Parathyroid adenoma (tissue), 2 donors: ENCODE results near the gene INSRR.

ENCODE experiments used
- H2AFZ ChIP-seq: fragments of 300-600 bp; sonication (generic); one replicate; pipeline ENCODE4 v1.7.0; 2017; ENCODE audit warnings: antibody characterized with exemption, mild to moderate bottlenecking
- H3K27ac ChIP-seq: fragments of 300-600 bp; sonication (generic); one replicate; pipeline ENCODE4 v1.7.0; 2017
- H3K27me3 ChIP-seq: fragments of 300-600 bp; sonication (generic); one replicate; pipeline ENCODE4 v1.7.0; 2017; ENCODE audit warnings: low read length; ENCODE audit not compliant: control insufficient read depth, insufficient read depth
- H3K36me3 ChIP-seq: fragments of 300-600 bp; sonication (generic); one replicate; pipeline ENCODE4 v1.7.0; 2017; ENCODE audit warnings: low read length; ENCODE audit not compliant: control insufficient read depth, insufficient read depth
- H3K4me1 ChIP-seq: fragments of 300-600 bp; sonication (generic); one replicate; pipeline ENCODE4 v1.7.0; 2017; ENCODE audit warnings: control low read depth
- H3K4me2 ChIP-seq: fragments of 300-600 bp; sonication (generic); one replicate; pipeline ENCODE4 v1.7.0; 2017; ENCODE audit warnings: low read length
- H3K4me3 ChIP-seq: fragments of 300-600 bp; sonication (generic); one replicate; pipeline ENCODE4 v1.7.0; 2017; ENCODE audit warnings: low read depth, low read length
- H3K79me2 ChIP-seq: fragments of 300-600 bp; sonication (generic); one replicate; pipeline ENCODE4 v1.7.0; 2017; ENCODE audit warnings: control low read depth
- H3K9ac ChIP-seq: fragments of 300-600 bp; sonication (generic); one replicate; pipeline ENCODE4 v1.7.0; 2017; ENCODE audit warnings: mild to moderate bottlenecking
- H3K9me3 ChIP-seq: fragments of 300-600 bp; sonication (generic); one replicate; pipeline ENCODE4 v1.7.0; 2017; ENCODE audit warnings: low read length; ENCODE audit not compliant: control insufficient read depth
- TF ChIP-seq, protein P1 (sequence below): fragments of 300-600 bp; sonication (generic); IDR thresholded peaks from one replicate; pipeline ENCODE4 v1.7.0; 2017; ENCODE audit warnings: antibody characterized with exemption, mild to moderate bottlenecking
- donor health status: primary hyperparathyroidism.

The INSRR gene

DNA sequence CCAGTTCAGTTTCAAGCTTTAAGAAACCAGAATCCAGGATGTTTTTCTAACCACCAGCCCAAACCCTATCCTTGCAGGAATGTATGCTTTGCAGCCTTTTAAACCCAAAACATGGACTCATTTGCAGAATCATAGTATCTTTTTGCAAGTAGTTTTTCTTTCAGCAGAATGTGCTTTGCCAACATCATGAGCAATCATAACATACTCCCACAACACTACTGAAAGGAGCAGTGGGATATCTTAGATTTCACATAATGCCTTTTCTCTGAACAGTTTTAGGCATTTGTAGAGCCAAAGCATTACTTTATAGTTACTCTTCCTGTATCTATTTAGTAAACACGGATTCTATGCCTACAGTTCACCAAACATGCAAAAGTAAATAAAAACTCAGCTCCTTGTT, 32.3 kb downstream of the INSRR start:
- H3K27ac ChIP-seq: no peak overlapping the region
- H2AFZ ChIP-seq: no peak overlapping the region
- TF ChIP-seq, protein P1, sequence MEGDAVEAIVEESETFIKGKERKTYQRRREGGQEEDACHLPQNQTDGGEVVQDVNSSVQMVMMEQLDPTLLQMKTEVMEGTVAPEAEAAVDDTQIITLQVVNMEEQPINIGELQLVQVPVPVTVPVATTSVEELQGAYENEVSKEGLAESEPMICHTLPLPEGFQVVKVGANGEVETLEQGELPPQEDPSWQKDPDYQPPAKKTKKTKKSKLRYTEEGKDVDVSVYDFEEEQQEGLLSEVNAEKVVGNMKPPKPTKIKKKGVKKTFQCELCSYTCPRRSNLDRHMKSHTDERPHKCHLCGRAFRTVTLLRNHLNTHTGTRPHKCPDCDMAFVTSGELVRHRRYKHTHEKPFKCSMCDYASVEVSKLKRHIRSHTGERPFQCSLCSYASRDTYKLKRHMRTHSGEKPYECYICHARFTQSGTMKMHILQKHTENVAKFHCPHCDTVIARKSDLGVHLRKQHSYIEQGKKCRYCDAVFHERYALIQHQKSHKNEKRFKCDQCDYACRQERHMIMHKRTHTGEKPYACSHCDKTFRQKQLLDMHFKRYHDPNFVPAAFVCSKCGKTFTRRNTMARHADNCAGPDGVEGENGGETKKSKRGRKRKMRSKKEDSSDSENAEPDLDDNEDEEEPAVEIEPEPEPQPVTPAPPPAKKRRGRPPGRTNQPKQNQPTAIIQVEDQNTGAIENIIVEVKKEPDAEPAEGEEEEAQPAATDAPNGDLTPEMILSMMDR: no peak
- H3K4me3 ChIP-seq: no peak overlapping the region
- H3K9ac ChIP-seq: no peak overlapping the region
- no peaks in the 10 kb centered on the region for H3K4me1 ChIP-seq
- no peaks in the 10 kb centered on the region for H3K9me3 ChIP-seq
- no peaks in the 10 kb centered on the region for H3K79me2 ChIP-seq
- no peak overlapping the region for H3K4me2 ChIP-seq
- no peaks in the 10 kb centered on the region for H3K36me3 ChIP-seq
- no peaks in the 10 kb centered on the region for H3K27me3 ChIP-seq

DNA sequence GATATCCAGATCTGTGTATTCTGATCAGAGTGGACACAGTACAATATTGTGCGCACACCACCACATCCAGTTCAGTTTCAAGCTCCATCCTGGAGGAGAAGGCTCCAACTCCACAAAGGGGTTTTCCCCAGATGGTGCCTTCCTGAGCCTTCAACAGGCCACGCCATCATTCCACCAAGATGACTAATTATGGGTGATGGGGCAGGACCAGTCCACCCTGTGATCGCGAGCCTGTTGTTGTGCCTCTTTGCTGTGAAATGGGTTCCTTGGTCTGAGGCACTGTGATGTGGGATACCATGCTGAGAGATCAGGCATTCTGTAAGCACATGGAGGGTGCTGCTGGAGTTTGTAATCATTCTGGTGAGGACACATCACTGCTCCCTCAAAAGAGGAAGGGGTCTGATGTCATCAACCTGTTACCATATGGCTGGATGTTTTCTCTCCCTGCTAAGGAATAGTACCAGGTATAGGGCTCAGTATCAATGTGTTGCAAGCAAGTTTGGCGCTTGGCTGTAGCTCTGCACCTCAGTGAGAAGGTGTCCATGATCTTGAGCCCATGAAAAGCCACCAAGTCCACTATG, 35.6 kb downstream of the INSRR start:
- Histone ChIP-seq H3K4me3 (no peak overlapping the region), H3K9ac (no peak overlapping the region), H2AFZ (no peak overlapping the region), H3K27me3 (no peaks in the 10 kb centered on the region), H3K79me2 (no peaks in the 10 kb centered on the region), H3K4me2 (no peak overlapping the region), H3K9me3 (no peaks in the 10 kb centered on the region), H3K27ac (no peak overlapping the region), H3K36me3 (no peaks in the 10 kb centered on the region), H3K4me1 (no peaks in the 10 kb centered on the region)
- TF ChIP-seq, protein P1: no peak

DNA sequence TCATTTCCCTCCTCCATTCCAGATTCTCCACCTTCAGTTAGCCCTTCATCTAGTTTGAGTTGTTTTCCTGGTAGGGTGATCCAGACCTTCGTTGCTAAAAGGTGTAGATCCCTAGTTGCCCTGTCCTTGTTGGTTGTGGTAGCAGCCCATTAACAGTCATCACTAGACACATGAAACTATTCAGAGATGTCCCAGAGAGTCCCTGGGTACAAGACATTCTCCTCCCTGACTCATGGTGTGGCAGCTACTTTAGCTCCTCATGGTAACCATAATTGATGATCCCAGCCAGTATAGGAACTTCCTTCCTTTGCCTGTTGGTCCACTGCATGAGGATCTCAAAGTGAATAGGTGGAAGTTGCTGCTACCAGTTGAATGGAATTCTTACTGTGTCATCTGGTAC, 36.2 kb downstream of the INSRR start:
- Histone ChIP-seq H3K79me2 (no peaks in the 10 kb centered on the region), H3K4me3 (no peak overlapping the region), H2AFZ (no peak overlapping the region), H3K27me3 (no peaks in the 10 kb centered on the region), H3K27ac (no peak overlapping the region), H3K36me3 (no peaks in the 10 kb centered on the region), H3K4me2 (no peak overlapping the region), H3K4me1 (no peaks in the 10 kb centered on the region), H3K9ac (no peak overlapping the region), H3K9me3 (no peaks in the 10 kb centered on the region)
- TF ChIP-seq, protein P1: no peak

DNA sequence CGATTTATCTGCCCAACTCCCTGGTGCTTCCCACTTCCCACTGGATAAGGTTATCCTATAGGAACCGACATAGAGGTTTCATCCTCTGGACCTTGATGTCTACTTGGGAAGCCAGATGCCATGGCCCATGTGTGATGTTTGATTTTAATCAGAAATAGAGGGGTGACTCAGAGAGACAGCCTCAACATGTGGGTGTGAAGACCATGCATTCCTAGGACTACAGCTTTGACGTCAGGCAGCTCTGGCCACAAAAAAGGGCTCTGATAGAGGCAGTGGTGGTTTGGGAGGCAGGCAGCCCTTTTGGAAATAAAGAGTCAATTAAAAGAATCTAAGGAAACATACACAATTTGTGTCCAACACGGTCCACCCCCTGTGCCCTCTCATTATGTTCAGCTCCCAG, 37.1 kb downstream of the INSRR start:
- H3K4me2 ChIP-seq: no peak overlapping the region
- H3K27ac ChIP-seq: no peak overlapping the region
- TF ChIP-seq, protein P1: no peak
- H3K4me3 ChIP-seq: no peak overlapping the region
- H3K4me1 ChIP-seq: no peaks in the 10 kb centered on the region
- no peak overlapping the region for H2AFZ ChIP-seq
- no peaks in the 10 kb centered on the region for H3K79me2 ChIP-seq
- H3K9ac ChIP-seq: no peak overlapping the region
- H3K36me3 ChIP-seq: no peaks in the 10 kb centered on the region
- H3K9me3 ChIP-seq: no peaks in the 10 kb centered on the region
- H3K27me3 ChIP-seq: no peaks in the 10 kb centered on the region

DNA sequence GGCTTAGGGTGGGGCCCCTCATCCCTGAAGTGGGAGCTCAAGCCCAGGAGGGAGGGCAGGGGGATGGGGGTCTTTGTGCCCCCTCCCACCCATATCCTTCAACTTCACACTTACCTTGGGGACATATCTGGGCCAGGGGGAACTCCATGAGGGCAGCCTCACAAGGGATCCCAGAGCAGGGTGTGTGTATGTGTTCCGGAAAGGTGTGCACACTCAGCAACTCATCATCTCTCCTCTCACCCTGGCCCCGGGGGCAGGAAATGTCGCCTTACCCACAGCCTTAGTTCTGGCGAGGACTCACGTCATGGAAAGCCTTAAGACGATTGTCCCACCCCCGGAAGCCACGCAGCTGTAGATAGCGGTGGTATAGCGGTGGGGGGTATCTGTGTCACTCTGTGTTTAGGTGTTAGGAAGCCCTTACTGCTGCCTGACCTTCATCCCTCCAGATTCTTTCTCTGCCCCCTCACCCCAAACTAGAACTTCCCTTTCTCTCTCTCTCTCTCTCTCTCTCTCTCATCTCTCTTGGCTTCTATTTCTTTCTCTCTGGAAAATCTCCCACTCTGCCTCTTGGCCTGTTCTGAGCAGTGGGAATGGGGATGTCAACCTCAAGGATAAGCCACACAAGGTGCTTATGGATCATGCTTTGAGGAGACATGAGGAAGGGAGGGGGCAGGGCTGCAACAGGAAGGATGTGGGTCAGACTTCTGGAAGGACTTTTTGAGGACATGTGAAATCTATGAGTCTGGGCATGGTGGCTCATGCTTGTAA, 42.2 kb downstream of the INSRR start, which contains the start of gene SH2D2A:
Gene SH2D2A (minus strand): TSS at position 288 of the 768 bp plus-strand sequence. CDS start 140 bp downstream, at position 148.
- no peaks in the 10 kb centered on the region for H3K4me1 ChIP-seq
- H3K79me2 ChIP-seq: no peaks in the 10 kb centered on the region
- no peak within 1 kb of the TSS for H3K4me3 ChIP-seq
- no peak within 1 kb of the TSS for H3K4me2 ChIP-seq
- no peak within 1 kb of the TSS for H3K9ac ChIP-seq
- no peak within 1 kb of the TSS for H2AFZ ChIP-seq
- TF ChIP-seq, protein P1: no peak
- no peaks in the 10 kb centered on the region for H3K9me3 ChIP-seq
- H3K27ac ChIP-seq: peak within 1 kb of the TSS; percentile 62
- no peaks in the 10 kb centered on the region for H3K36me3 ChIP-seq
- H3K27me3 ChIP-seq: no peaks in the 10 kb centered on the region
